Keratinocyte (primary cell): ENCODE data around the gene LDLRAD4.

Source experiments
- EZH2 ChIP-seq: IDR thresholded peaks from one replicate; pipeline ENCODE4 v1.6.1; 2012; ENCODE audit warnings: inconsistent platforms, mild to moderate bottlenecking, low read length, moderate library complexity
- TF ChIP-seq, protein P1 (sequence below), 3 experiments: IDR thresholded peaks in 1 of 3; conservative IDR thresholded peaks in 1 of 3; optimal IDR thresholded peaks in 1 of 3; 2 replicates in 2 of 3; 3 replicates in 1 of 3; pipeline versions ENCODE3 to v1.5.1; 2011; ENCODE audit warnings: low read length in 3 of 3, mild to moderate bottlenecking in 3 of 3, moderate library complexity in 2 of 3, control low read depth in 1 of 3, inconsistent platforms in 1 of 3; ENCODE audit not compliant: insufficient read depth in 2 of 3; ENCODE audit errors: extremely low read depth in 1 of 3

DNA sequence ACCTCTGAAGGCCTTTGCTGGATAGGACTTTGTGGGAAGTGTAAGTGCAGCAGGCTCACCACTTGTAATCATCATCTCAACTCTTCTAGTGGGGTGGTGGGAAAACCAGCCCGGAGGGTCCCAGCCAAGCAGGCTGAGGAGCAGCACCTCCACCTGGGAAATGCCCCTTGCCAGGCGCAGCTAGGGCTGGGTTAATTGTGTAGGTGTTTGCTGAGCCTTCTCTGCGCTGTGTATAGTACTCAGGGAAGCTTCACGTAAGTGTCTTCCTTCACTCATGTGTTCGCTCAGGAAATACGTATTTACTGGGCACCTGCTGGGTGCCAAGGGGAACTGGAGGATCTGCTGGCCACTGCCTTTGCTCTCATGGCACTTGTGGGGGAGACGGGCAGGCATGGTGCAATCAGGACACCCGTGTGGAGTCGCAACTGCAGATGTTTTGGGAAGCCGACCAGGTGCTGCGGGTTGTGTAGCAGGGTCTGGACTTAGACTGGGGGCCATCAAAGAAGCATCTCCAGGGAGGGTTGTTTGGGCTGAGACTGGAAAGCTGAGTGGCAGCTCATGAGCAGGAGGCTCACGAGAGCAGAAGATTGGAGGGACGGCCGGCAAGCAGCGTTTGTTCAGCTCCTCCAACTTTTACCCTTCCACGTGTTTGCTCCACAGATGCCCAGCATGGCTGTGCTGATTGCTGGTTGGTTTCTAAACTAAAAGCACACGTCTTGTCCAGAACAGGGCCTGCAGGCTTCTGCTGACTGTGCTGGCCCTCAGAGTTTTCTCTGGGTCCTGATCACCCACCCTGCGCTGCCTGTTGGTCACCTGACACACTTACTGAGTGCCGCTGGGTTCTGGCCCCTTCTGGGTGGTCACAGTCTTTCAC is 164.6 kb downstream of the LDLRAD4 start:
- TF ChIP-seq, protein P1, sequence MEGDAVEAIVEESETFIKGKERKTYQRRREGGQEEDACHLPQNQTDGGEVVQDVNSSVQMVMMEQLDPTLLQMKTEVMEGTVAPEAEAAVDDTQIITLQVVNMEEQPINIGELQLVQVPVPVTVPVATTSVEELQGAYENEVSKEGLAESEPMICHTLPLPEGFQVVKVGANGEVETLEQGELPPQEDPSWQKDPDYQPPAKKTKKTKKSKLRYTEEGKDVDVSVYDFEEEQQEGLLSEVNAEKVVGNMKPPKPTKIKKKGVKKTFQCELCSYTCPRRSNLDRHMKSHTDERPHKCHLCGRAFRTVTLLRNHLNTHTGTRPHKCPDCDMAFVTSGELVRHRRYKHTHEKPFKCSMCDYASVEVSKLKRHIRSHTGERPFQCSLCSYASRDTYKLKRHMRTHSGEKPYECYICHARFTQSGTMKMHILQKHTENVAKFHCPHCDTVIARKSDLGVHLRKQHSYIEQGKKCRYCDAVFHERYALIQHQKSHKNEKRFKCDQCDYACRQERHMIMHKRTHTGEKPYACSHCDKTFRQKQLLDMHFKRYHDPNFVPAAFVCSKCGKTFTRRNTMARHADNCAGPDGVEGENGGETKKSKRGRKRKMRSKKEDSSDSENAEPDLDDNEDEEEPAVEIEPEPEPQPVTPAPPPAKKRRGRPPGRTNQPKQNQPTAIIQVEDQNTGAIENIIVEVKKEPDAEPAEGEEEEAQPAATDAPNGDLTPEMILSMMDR (optimal IDR thresholded peaks at IDR 0.05 in 1 of 3, IDR thresholded peaks at IDR 0.05 in 1 of 3, conservative IDR thresholded peaks at IDR 0.05 in 1 of 3; ENCODE audit: extremely low read depth in 1 of 3, insufficient read depth in 2 of 3, low read length in 3 of 3): no peak
- no peak for TF ChIP-seq EZH2
